HepG2 (cell line): Measurements from ENCODE around the gene ZNF530. TPM values are rescaled to one million over a fixed set of nuclear protein-coding genes. Genes with fewer than 3 reads are reported as not detected.
A peak's percentile ranks its signal among the peaks of the same experiment; 100 is the strongest.

Experiments used
- ELF1 ChIP-seq: sonication (generic); formaldehyde crosslinking; IDR thresholded peaks from 2 replicates; pipeline ENCODE4 v1.4.0; 2020; ENCODE audit warnings: missing genetic modification reagents
- GATAD1 ChIP-seq: IDR thresholded peaks from 2 replicates; pipeline ENCODE4 v1.6.1; 2016; ENCODE audit warnings: missing genetic modification reagents, missing compliant biosample characterization
- HDAC2 ChIP-seq: sonication (generic); formaldehyde crosslinking; IDR thresholded peaks from 2 replicates; pipeline ENCODE4 v1.4.0; 2020; ENCODE audit warnings: missing genetic modification reagents
- IRX3 ChIP-seq: sonication (generic); formaldehyde crosslinking; IDR thresholded peaks from 2 replicates; pipeline ENCODE4 v1.8.1; 2023; ENCODE audit warnings: mild to moderate bottlenecking, low read depth, missing genetic modification reagents, borderline replicate concordance
- MIER3 ChIP-seq: IDR thresholded peaks from 2 replicates; pipeline ENCODE4 v1.6.1; 2016; ENCODE audit warnings: missing compliant biosample characterization, borderline replicate concordance
- PCBP2 ChIP-seq: fragments of 200-400 bp; formaldehyde crosslinking; optimal IDR thresholded peaks from 2 replicates; pipeline ENCODE3; 2018; ENCODE audit warnings: low read length, low read depth; ENCODE audit not compliant: poor library complexity, severe bottlenecking
- SIX1 ChIP-seq: sonication (generic); formaldehyde crosslinking; IDR thresholded peaks from 2 replicates; pipeline ENCODE4 v1.4.0; 2020; ENCODE audit warnings: missing genetic modification reagents, borderline replicate concordance
- SP5 ChIP-seq: IDR thresholded peaks from 2 replicates; pipeline ENCODE4 v1.6.1; 2016; ENCODE audit warnings: low read depth, borderline replicate concordance
- TARDBP ChIP-seq: sonication (generic); formaldehyde crosslinking; IDR thresholded peaks from 2 replicates; pipeline ENCODE4 v1.8.0; 2022; ENCODE audit warnings: mild to moderate bottlenecking, missing genetic modification reagents
- ZFAT ChIP-seq: sonication (generic); formaldehyde crosslinking; conservative IDR thresholded peaks from 2 replicates; pipeline ENCODE4 v1.8.1; 2023; ENCODE audit warnings: missing genetic modification reagents, inconsistent platforms
- ZNF543 ChIP-seq: sonication (generic); formaldehyde crosslinking; IDR thresholded peaks from 2 replicates; pipeline ENCODE4 v1.4.0; 2020; ENCODE audit warnings: mild to moderate bottlenecking, missing genetic modification reagents
- ZNF768 ChIP-seq: sonication (generic); formaldehyde crosslinking; IDR thresholded peaks from 2 replicates; pipeline ENCODE4 v1.4.0; 2020; ENCODE audit warnings: missing genetic modification reagents
- polyA plus RNA-seq, 8 experiments: library from polyadenylated mRNA; depleted of rRNA in 3 of 8; stranded (reverse) in 7 of 8; unstranded in 1 of 8; fragments of >200 nt; fragmentation: Illumina TruSeq in 4 of 8; extraction: Trizol in 4 of 8; gene quantifications; 2 replicates each; pipeline versions ENCODE4 v1.2.1 to v1.2.3, GENCODE V29; 2011 to 2016; ENCODE audit warnings: low read depth in 4 of 8, missing spikeins in 1 of 8, mixed read lengths in 1 of 8; ENCODE audit not compliant: insufficient read depth in 1 of 8
- total RNA-seq, 5 experiments: library from RNA; depleted of rRNA; stranded (reverse); fragments of >200 nt; fragmentation: Illumina TruSeq; extraction: Trizol; gene quantifications; 2 replicates each; pipeline ENCODE4 v1.2.3, GENCODE V29; 2016; ENCODE audit warnings: low read depth in 1 of 5
- TF ChIP-seq, protein P1 (sequence below), 2 experiments: sonication (generic) in 1 of 2; formaldehyde crosslinking in 1 of 2; IDR thresholded peaks; 2 replicates each; pipeline versions ENCODE4 v1.4.0 to v1.6.1; 2018 to 2020; ENCODE audit warnings: missing genetic modification reagents in 2 of 2, borderline replicate concordance in 1 of 2, low read depth in 1 of 2, mild to moderate bottlenecking in 1 of 2, missing biosample characterization in 1 of 2
- TF ChIP-seq, protein P2 (sequence below): sonication (generic); IDR thresholded peaks from 2 replicates; pipeline ENCODE4 v1.6.1; 2016; ENCODE audit warnings: low read depth, borderline replicate concordance
- TF ChIP-seq, protein P3 (sequence below): sonication (generic); formaldehyde crosslinking; IDR thresholded peaks from 2 replicates; pipeline ENCODE4 v1.4.0; 2020; ENCODE audit warnings: missing genetic modification reagents, borderline replicate concordance
- TF ChIP-seq, protein P4 (sequence below): sonication (generic); formaldehyde crosslinking; IDR thresholded peaks from 2 replicates; pipeline ENCODE4 v1.5.0; 2020; ENCODE audit warnings: mild to moderate bottlenecking, missing genetic modification reagents, moderate library complexity
- TF ChIP-seq, protein P5 (sequence below): sonication (generic); formaldehyde crosslinking; IDR thresholded peaks from 2 replicates; pipeline ENCODE4 v1.4.0; 2020; ENCODE audit warnings: missing genetic modification reagents
- TF ChIP-seq, protein P6 (sequence below): sonication (generic); formaldehyde crosslinking; conservative IDR thresholded peaks from 2 replicates; pipeline ENCODE4 v1.4.0; 2020; ENCODE audit warnings: missing genetic modification reagents

Gene ZNF530
- total and polyA plus RNA-seq, 2 of the 13 experiments (the other 11 are each of a cell fraction or from before 2014, with no cell fraction given): 1.1 to 7.8 TPM

DNA sequence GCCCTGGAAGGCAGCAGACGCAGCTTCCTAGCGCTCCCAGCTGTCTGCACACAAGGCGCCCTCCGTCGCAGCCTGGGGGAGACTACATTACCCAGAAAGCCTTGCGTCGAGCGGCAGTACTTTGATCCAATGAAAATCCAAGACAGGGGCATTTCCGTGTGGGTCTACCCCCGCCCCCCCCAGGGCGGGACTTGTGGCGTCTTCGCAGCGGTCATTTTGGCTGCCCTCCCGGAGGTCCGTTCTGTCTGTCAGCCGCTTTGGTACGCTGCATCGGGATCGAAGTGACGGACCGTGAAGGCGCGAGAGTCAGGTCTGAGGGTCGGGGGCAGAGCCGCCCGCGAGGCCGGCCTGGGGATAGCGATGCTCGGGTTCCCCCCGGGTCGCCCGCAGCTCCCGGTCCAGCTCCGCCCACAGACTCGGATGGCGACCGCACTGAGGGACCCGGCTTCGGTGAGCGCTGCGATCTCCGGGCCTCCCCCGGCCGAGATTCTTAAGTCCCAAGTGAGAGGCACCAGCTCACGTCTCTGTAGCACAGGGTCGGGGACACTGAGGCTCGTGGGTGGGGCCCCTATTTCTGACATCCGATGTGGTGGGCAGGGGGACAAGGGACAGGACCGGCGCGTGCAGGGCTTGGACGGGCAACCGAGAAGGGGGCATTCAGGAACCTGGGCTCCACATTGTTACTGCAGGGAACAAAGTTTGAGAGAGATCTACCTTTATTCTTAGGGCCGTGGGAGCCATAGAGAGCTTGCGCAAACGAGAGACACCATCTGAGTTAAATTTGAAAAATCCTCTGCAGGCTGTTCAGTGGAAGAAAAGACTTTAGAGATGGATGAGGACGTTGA, 33.5 kb downstream of the ZNF530 start, which contains the start of gene ZNF211 (continued):
- TF ChIP-seq, protein P1, sequence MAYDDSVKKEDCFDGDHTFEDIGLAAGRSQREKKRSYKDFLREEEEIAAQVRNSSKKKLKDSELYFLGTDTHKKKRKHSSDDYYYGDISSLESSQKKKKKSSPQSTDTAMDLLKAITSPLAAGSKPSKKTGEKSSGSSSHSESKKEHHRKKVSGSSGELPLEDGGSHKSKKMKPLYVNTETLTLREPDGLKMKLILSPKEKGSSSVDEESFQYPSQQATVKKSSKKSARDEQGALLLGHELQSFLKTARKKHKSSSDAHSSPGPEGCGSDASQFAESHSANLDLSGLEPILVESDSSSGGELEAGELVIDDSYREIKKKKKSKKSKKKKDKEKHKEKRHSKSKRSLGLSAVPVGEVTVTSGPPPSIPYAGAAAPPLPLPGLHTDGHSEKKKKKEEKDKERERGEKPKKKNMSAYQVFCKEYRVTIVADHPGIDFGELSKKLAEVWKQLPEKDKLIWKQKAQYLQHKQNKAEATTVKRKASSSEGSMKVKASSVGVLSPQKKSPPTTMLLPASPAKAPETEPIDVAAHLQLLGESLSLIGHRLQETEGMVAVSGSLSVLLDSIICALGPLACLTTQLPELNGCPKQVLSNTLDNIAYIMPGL (CRISPR knock-in tag; IDR thresholded peaks at IDR 0.05; ENCODE audit: borderline replicate concordance in 1 of 2, low read depth in 1 of 2): peak; percentile 56 to 86; a peak in 2 of 4 replicates
- TF ChIP-seq, protein P2, sequence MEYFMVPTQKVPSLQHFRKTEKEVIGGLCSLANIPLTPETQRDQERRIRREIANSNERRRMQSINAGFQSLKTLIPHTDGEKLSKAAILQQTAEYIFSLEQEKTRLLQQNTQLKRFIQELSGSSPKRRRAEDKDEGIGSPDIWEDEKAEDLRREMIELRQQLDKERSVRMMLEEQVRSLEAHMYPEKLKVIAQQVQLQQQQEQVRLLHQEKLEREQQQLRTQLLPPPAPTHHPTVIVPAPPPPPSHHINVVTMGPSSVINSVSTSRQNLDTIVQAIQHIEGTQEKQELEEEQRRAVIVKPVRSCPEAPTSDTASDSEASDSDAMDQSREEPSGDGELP: peak; percentile 73; the same call in 1 of the 2 replicates
- TF ChIP-seq, protein P3, sequence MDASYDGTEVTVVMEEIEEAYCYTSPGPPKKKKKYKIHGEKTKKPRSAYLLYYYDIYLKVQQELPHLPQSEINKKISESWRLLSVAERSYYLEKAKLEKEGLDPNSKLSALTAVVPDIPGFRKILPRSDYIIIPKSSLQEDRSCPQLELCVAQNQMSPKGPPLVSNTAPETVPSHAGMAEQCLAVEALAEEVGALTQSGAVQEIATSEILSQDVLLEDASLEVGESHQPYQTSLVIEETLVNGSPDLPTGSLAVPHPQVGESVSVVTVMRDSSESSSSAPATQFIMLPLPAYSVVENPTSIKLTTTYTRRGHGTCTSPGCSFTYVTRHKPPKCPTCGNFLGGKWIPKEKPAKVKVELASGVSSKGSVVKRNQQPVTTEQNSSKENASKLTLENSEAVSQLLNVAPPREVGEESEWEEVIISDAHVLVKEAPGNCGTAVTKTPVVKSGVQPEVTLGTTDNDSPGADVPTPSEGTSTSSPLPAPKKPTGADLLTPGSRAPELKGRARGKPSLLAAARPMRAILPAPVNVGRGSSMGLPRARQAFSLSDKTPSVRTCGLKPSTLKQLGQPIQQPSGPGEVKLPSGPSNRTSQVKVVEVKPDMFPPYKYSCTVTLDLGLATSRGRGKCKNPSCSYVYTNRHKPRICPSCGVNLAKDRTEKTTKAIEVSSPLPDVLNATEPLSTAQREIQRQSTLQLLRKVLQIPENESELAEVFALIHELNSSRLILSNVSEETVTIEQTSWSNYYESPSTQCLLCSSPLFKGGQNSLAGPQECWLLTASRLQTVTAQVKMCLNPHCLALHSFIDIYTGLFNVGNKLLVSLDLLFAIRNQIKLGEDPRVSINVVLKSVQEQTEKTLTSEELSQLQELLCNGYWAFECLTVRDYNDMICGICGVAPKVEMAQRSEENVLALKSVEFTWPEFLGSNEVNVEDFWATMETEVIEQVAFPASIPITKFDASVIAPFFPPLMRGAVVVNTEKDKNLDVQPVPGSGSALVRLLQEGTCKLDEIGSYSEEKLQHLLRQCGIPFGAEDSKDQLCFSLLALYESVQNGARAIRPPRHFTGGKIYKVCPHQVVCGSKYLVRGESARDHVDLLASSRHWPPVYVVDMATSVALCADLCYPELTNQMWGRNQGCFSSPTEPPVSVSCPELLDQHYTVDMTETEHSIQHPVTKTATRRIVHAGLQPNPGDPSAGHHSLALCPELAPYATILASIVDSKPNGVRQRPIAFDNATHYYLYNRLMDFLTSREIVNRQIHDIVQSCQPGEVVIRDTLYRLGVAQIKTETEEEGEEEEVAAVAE: peak; percentile 73; the same call in 1 of the 2 replicates
- TF ChIP-seq HDAC2 (CRISPR knock-in tag): peak; percentile 52
- no peak for TF ChIP-seq ZFAT
- TF ChIP-seq ZNF768 (CRISPR knock-in tag): 0 out of 2 replicates have a peak, but pooled peaks have one; percentile 14
- TF ChIP-seq, protein P4, sequence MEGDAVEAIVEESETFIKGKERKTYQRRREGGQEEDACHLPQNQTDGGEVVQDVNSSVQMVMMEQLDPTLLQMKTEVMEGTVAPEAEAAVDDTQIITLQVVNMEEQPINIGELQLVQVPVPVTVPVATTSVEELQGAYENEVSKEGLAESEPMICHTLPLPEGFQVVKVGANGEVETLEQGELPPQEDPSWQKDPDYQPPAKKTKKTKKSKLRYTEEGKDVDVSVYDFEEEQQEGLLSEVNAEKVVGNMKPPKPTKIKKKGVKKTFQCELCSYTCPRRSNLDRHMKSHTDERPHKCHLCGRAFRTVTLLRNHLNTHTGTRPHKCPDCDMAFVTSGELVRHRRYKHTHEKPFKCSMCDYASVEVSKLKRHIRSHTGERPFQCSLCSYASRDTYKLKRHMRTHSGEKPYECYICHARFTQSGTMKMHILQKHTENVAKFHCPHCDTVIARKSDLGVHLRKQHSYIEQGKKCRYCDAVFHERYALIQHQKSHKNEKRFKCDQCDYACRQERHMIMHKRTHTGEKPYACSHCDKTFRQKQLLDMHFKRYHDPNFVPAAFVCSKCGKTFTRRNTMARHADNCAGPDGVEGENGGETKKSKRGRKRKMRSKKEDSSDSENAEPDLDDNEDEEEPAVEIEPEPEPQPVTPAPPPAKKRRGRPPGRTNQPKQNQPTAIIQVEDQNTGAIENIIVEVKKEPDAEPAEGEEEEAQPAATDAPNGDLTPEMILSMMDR (CRISPR knock-in tag): peak; percentile 40; the same call in 1 of the 2 replicates
- TF ChIP-seq IRX3 (CRISPR knock-in tag): no peak
- TF ChIP-seq SIX1: no peak
- peak; percentile 81 for TF ChIP-seq GATAD1
- peak; percentile 33; the same call in 1 of the 2 replicates for TF ChIP-seq MIER3 (CRISPR knock-in tag)
- TF ChIP-seq, protein P5, sequence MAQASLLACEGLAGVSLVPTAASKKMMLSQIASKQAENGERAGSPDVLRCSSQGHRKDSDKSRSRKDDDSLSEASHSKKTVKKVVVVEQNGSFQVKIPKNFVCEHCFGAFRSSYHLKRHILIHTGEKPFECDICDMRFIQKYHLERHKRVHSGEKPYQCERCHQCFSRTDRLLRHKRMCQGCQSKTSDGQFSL: peak; percentile 91
- peak; percentile 93 for TF ChIP-seq ELF1 (CRISPR knock-in tag)
- no peak for TF ChIP-seq PCBP2
- TF ChIP-seq ZNF543 (CRISPR knock-in tag): peak; percentile 78
- TF ChIP-seq, protein P6, sequence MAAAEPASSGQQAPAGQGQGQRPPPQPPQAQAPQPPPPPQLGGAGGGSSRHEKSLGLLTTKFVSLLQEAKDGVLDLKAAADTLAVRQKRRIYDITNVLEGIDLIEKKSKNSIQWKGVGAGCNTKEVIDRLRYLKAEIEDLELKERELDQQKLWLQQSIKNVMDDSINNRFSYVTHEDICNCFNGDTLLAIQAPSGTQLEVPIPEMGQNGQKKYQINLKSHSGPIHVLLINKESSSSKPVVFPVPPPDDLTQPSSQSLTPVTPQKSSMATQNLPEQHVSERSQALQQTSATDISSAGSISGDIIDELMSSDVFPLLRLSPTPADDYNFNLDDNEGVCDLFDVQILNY (CRISPR knock-in tag): 0 out of 2 replicates have a peak, but pooled peaks have one; percentile 41
- peak; percentile 71 for TF ChIP-seq SP5 (CRISPR knock-in tag)
- peak; percentile 65; the same call in 1 of the 2 replicates for TF ChIP-seq TARDBP (CRISPR knock-in tag)
